Stimulated activated CD8-positive, alpha-beta memory T cell treated with anti-CD3 and anti-CD28 coated beads, Interleukin-15, amount 100 ng/mL, for 4 hours (primary cell): ENCODE measurements around the gene GTPBP1.

Experiments
- DNase-seq, 2 donors: peaks; one replicate each; pipeline ENCODE4 v3.0.0-alpha.2; 2020; ENCODE audit warnings: low read depth in 2 of 2

Gene GTPBP1

DNA sequence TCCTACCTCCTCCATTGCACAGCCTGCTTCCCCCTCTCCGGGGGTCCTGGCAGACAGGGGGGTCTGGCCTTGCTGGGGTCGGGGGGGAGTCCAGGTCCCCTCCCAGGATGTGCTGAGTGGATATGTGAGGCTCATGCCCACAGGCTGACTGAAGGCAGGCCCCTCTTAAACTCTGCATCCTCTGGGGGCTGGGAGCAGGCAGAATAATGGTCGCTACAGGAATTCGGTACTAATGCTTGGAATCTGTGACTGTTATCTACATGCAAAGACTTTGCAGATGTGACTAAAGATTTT is 51.7 kb downstream of the GTPBP1 start:
- no peak for DNase-seq

- peak; percentile 53 to 62 for DNase-seq
Observed at GRCh38 chr22:38758276-38758945, 52.7 kb downstream of the GTPBP1 start.

GRCh38 chr22:38759005-38759404 is 53.3 kb downstream of the GTPBP1 start:
- DNase-seq, result no peak

DNA sequence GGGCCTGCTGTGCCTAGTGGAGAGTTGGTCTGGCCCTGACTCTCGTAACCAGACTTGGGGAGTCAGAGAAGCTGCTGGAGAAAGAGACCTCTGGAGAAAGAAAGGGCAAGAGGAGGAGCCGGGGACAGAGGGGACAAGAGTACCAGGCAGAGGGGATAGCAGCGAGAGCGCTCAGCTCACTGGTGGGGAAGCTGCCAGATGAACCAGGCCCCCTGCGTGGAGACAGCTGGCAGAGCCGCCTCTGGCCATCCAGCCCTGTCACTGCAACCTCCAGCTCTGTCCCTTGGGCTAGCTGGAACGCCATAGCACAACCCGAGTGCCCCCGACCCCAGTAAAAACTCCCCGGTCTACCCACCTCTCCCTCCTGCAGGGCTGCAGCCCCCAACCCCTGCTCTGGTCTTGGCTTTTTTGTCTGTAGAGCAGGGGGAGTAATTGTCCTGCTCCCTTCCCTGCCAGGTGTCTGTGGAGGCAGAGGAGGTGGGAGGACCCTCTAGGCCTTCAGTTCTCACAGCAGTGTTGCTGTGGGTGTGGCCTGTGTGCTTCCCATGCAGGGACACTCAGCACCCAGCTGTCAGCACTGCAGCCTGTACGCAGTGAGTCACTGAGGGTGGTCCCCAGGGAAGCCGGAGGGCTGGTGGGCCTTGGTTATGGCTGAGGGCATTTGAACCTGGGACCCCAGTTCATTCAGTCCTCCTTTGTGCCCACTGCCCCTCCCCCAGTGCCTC is 54.9 kb downstream of the GTPBP1 start:
- DNase-seq, result no peak

DNA sequence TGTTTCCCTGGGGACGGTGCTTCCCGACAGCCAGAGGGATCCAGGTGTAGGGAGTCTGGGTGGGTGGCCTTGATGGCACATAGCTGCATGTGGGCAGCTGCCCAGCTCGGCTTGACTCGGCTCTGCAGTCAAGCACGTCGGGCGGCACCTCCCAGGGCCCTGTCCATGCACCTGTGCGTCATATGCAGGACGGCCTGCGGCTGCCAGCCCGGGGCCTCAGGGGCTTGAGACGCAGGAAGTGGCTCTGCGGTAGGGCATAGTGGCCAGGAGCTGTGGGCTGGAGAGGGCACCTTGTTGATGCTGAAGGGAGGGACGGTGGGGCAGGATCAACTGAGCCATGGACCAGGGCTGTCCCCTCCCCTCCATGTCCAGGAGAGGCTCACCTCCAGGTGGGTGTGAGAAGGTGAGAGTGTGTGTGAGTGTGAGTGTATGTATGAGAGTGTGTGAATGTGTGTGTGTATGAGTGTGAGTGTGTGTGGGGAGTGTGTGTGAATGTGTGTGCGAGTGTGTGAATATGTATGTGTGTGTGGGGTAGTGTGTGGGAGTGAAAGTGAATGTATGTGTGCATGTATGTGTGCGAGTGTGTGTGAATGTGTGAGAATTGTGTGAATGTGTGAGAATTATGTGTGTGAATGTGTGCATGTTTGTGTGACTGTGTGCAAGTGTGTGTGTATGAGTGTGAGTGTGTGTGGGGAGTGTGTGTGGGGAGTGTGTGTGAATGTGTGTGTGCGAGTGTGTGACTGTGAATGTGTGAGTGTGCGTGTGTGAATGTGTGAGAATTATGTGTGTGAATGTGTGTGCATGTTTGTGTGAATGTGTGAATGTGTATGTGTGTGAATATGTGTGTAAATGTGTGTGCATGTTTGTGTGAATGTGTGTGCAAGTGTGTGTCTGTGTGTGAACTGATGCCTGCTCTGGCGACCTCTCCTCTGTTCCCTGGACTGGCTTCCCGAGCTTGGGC is 55.7 kb downstream of the GTPBP1 start:
- no peak for DNase-seq

DNA sequence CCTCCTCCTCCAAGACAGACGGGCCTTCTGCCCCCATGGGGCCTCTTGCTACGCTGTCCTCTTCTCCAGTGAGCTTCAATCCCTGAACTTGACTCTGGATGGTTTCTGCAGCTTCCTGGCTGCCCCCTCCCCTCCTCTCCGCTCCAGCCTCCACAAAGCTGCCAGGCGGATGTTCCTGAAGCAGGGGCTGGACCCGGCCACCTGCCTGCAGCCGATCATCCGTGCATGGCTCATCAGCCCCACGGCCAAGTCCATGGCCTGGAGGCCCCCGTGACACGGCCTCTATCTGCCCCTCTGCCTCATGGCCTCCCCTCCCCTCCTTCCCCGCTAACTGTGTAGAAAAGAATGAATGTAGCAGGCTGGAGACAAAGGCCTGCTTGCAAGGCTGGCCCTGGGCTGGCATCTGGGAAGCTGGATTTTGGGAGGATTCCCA is 56.8 kb downstream of the GTPBP1 start:
- no peak for DNase-seq

GRCh38 chr22:38766076-38766777 is 60.5 kb downstream of the GTPBP1 start:
- DNase-seq, result no peak

- no peak for DNase-seq
Observed at GRCh38 chr22:38767313-38767712, 61.6 kb downstream of the GTPBP1 start.

DNA sequence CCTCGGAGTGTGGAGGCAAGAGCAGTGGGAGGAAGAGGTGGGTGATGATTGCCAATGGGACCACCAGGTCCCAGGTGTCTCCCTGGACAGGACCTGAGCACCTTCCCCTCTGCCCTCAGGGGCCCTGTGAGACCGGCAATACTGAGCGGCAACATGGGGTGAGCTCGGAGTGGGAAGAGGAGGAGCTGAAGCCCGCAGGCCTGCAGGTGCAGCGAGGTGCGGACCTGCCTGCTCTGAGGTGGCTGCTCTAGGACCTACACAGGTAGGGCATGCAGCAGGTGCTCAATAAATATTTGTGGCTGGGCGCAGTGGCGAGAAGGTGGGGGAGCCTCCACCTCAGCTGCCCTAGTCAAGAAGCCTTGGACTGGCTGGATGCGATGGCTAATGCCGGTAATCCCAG is 62.3 kb downstream of the GTPBP1 start:
- no peak for DNase-seq

DNA sequence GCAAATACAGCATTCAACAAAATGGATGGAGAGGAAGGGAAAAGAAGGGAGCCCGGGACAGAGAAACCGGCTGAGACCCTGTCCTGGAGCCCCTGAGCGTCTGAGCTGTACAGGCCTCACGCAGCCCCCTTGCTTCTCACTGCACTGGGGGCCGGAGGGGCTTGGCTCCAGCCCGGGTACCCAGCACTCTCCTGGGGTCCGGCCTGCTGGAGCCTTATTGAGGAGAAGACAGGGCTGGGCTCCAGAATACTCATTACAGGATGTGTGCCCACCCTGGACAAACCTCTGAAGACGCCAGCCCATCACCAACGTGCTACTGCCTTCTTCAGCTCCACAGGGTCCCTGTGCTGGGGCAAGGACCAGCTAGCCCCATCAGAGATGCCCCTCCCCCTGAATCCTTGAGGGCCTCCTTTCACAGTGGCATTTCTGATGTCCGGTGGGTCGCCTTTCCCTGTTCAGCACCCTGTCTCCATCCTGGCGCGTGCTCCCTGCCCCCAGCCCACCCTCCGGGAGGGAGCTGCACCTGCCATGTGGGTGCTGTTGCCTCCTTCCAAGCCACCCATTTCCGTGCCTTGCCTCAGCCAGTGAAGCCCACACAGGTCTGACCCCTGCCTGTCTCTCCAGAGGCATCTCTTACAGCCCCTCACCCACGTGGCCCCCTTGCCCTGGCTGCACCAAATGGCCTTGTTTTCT is 64.7 kb downstream of the GTPBP1 start:
- no peak for DNase-seq

GRCh38 chr22:38772623-38772873 is 66.8 kb downstream of the GTPBP1 start:
- no peak for DNase-seq

GRCh38 chr22:38773363-38773946 is 67.7 kb downstream of the GTPBP1 start:
- DNase-seq, result no peak

- no peak for DNase-seq
Observed at GRCh38 chr22:38774496-38775166, 68.9 kb downstream of the GTPBP1 start.

GRCh38 chr22:38775656-38776055 is 69.9 kb downstream of the GTPBP1 start:
- no peak for DNase-seq

- DNase-seq, result no peak
Observed at GRCh38 chr22:38776086-38776485, 70.3 kb downstream of the GTPBP1 start.

- DNase-seq, result no peak
Observed at GRCh38 chr22:38777087-38777671, 71.4 kb downstream of the GTPBP1 start.

- DNase-seq, result no peak
Observed at GRCh38 chr22:38781033-38781432, 75.3 kb downstream of the GTPBP1 start.

GRCh38 chr22:38782402-38783094 is 76.8 kb downstream of the GTPBP1 start:
- DNase-seq, result no peak
